ENCODE data around the gene SPAST. TPM values are rescaled to one million over a fixed set of nuclear protein-coding genes. Genes with fewer than 3 reads are reported as not detected.
"Not testable (repeated sequence)": the region's sequence is repeated elsewhere in the genome, so short reads cannot be mapped to it uniquely, and the experiment has no call there.

SPAST gene
- total RNA-seq, 1 experiment from 2014 or later = 20.4 TPM

- H3K36me3 Mint-ChIP-seq (ENCODE audit: insufficient read depth, unreplicated experiment) = peaks cover 17% of the 10 kb centered on the region
- ChIA-PET CTCF (no interaction called here), POLR2A (no interaction called here)
- DNase-seq (ENCODE audit: unreplicated experiment) = no peak
- peaks cover 6% of the 10 kb centered on the region for H3K4me1 Mint-ChIP-seq (ENCODE audit: insufficient read depth, unreplicated experiment)
- no peak overlapping the region for H3K27ac Mint-ChIP-seq (ENCODE audit: low read depth, unreplicated experiment)
- BruUV-seq (replicated peaks) = no TSS peak
- H3K9me3 Mint-ChIP-seq (ENCODE audit: unreplicated experiment) = no peaks in the 10 kb centered on the region
- H3K4me3 Mint-ChIP-seq (ENCODE audit: unreplicated experiment) = no peak overlapping the region
- H3K27me3 Mint-ChIP-seq (ENCODE audit: insufficient read depth, unreplicated experiment) = no peaks in the 10 kb centered on the region
- intact Hi-C loops (cut with micrococcal nuclease) = loop anchor here (10.0 kb wide), 1 partner anchor 95 kb away; the partner anchor contains the start of gene SPAST
- no peak for TF ChIP-seq CTCF (IDR thresholded peaks at IDR 0.05; ENCODE audit: unreplicated experiment)
Observed at GRCh38 chr2:32159678-32160077, 96.3 kb downstream of the SPAST start.

GRCh38 chr2:32161296-32161695 is 97.9 kb downstream of the SPAST start:
- H3K4me3 Mint-ChIP-seq (ENCODE audit: unreplicated experiment) = no peak overlapping the region
- POLR2A ChIA-PET = no interaction called here
- CTCF ChIA-PET = interaction anchor here (0.6 kb wide), 1 partner anchor 28 kb away, joined by 3 read pairs; no protein-coding TSS in a partner anchor
- no TSS peak for BruUV-seq (replicated peaks)
- intact Hi-C loops (cut with micrococcal nuclease) = loop anchor here (10.0 kb wide), 1 partner anchor 96 kb away; the partner anchor contains the start of gene SPAST
- no peak overlapping the region for H3K27ac Mint-ChIP-seq (ENCODE audit: low read depth, unreplicated experiment)
- H3K4me1 Mint-ChIP-seq (ENCODE audit: insufficient read depth, unreplicated experiment) = peaks cover 6% of the 10 kb centered on the region
- peaks cover 22% of the 10 kb centered on the region for H3K36me3 Mint-ChIP-seq (ENCODE audit: insufficient read depth, unreplicated experiment)
- H3K9me3 Mint-ChIP-seq (ENCODE audit: unreplicated experiment) = no peaks in the 10 kb centered on the region
- no peak for DNase-seq (ENCODE audit: unreplicated experiment)
- no peak for TF ChIP-seq CTCF (IDR thresholded peaks at IDR 0.05; ENCODE audit: unreplicated experiment)
- H3K27me3 Mint-ChIP-seq (ENCODE audit: insufficient read depth, unreplicated experiment) = no peaks in the 10 kb centered on the region

GRCh38 chr2:32164254-32164653 is 100.9 kb downstream of the SPAST start:
- Mint-ChIP-seq H3K4me1 (ENCODE audit: insufficient read depth, unreplicated experiment) (peaks cover 13% of the 10 kb centered on the region), H3K36me3 (ENCODE audit: insufficient read depth, unreplicated experiment) (peaks cover 25% of the 10 kb centered on the region), H3K4me3 (ENCODE audit: unreplicated experiment) (peak overlapping the region; percentile 99), H3K27ac (ENCODE audit: low read depth, unreplicated experiment) (peak overlapping the region; percentile 99)
- CTCF ChIA-PET; H3K9me3 Mint-ChIP-seq (ENCODE audit: unreplicated experiment); BruUV-seq (replicated peaks); H3K27me3 Mint-ChIP-seq (ENCODE audit: insufficient read depth, unreplicated experiment); DNase-seq (ENCODE audit: unreplicated experiment): not testable (repeated sequence)
- intact Hi-C loops (cut with micrococcal nuclease) = loop anchor here (2.0 to 10.0 kb wide), 2 partner anchors 99 to 193 kb away; partner anchors contain the start of genes BIRC6 and SPAST
- POLR2A ChIA-PET = interaction anchor here (1.9 to 3.2 kb wide), 4 partner anchors 11 to 156 kb away, joined by 6 to 43 read pairs (median 13); partner anchors contain the start of genes SPAST and YIPF4

GRCh38 chr2:32165027-32165347 is 101.6 kb downstream of the SPAST start:
- POLR2A ChIA-PET = interaction anchor here (0.6 to 3.2 kb wide), 21 partner anchors 8 to 214 kb away, joined by 3 to 43 read pairs (median 6); partner anchors contain the start of genes DPY30, SPAST and YIPF4
- Mint-ChIP-seq H3K36me3 (ENCODE audit: insufficient read depth, unreplicated experiment) (peaks cover 18% of the 10 kb centered on the region), H3K4me3 (ENCODE audit: unreplicated experiment) (peak overlapping the region; percentile 99), H3K27ac (ENCODE audit: low read depth, unreplicated experiment) (peak overlapping the region; percentile 99), H3K4me1 (ENCODE audit: insufficient read depth, unreplicated experiment) (peaks cover 13% of the 10 kb centered on the region)
- CTCF ChIA-PET; H3K9me3 Mint-ChIP-seq (ENCODE audit: unreplicated experiment); DNase-seq (ENCODE audit: unreplicated experiment); H3K27me3 Mint-ChIP-seq (ENCODE audit: insufficient read depth, unreplicated experiment); BruUV-seq (replicated peaks): not testable (repeated sequence)
- intact Hi-C loops (cut with micrococcal nuclease) = loop anchor here (2.0 to 10.0 kb wide), 2 partner anchors 100 to 192 kb away; partner anchors contain the start of genes BIRC6 and SPAST

- Mint-ChIP-seq H3K4me1 (ENCODE audit: insufficient read depth, unreplicated experiment) (peaks cover 13% of the 10 kb centered on the region), H3K4me3 (ENCODE audit: unreplicated experiment) (peak overlapping the region; percentile 99), H3K36me3 (ENCODE audit: insufficient read depth, unreplicated experiment) (peaks cover 18% of the 10 kb centered on the region), H3K9me3 (ENCODE audit: unreplicated experiment) (no peaks in the 10 kb centered on the region), H3K27ac (ENCODE audit: low read depth, unreplicated experiment) (peak overlapping the region; percentile 99), H3K27me3 (ENCODE audit: insufficient read depth, unreplicated experiment) (no peaks in the 10 kb centered on the region)
- TF ChIP-seq CTCF (IDR thresholded peaks at IDR 0.05; ENCODE audit: unreplicated experiment) = no peak
- POLR2A ChIA-PET = interaction anchor here (0.6 to 3.2 kb wide), 32 partner anchors 9 to 327 kb away, joined by 3 to 43 read pairs (median 4); partner anchors contain the start of genes BIRC6, DPY30, SPAST and YIPF4
- BruUV-seq (replicated peaks) = TSS peak; percentile 66
- intact Hi-C loops (cut with micrococcal nuclease) = loop anchor here (10.0 kb wide), 1 partner anchor 101 kb away; the partner anchor contains the start of gene SPAST
- CTCF ChIA-PET = interaction anchor here (0.6 to 1.4 kb wide), 5 partner anchors 10 to 1204 kb away, joined by 3 to 5 read pairs (median 4); no protein-coding TSS in a partner anchor
- DNase-seq (ENCODE audit: unreplicated experiment) = no peak
Observed at GRCh38 chr2:32166115-32166574, 102.8 kb downstream of the SPAST start.

Data from MCF 10A (cell line).